GM12875 (cell line): ENCODE results near the gene SLC27A1.
A peak's percentile ranks its signal among the peaks of the same experiment; 100 is the strongest.

Source experiments
- H3K4me3 ChIP-seq: one replicate; pipeline ENCODE4 v1.5.1; 2011; ENCODE audit warnings: low read depth, low read length, control low read depth
- CTCF ChIP-seq: IDR thresholded peaks from 2 replicates; pipeline ENCODE4 v1.5.1; 2011; ENCODE audit warnings: low read depth, mild to moderate bottlenecking, control low read depth, inconsistent platforms, low read length, moderate library complexity, borderline replicate concordance; ENCODE audit not compliant: insufficient read depth

SLC27A1 gene

DNA sequence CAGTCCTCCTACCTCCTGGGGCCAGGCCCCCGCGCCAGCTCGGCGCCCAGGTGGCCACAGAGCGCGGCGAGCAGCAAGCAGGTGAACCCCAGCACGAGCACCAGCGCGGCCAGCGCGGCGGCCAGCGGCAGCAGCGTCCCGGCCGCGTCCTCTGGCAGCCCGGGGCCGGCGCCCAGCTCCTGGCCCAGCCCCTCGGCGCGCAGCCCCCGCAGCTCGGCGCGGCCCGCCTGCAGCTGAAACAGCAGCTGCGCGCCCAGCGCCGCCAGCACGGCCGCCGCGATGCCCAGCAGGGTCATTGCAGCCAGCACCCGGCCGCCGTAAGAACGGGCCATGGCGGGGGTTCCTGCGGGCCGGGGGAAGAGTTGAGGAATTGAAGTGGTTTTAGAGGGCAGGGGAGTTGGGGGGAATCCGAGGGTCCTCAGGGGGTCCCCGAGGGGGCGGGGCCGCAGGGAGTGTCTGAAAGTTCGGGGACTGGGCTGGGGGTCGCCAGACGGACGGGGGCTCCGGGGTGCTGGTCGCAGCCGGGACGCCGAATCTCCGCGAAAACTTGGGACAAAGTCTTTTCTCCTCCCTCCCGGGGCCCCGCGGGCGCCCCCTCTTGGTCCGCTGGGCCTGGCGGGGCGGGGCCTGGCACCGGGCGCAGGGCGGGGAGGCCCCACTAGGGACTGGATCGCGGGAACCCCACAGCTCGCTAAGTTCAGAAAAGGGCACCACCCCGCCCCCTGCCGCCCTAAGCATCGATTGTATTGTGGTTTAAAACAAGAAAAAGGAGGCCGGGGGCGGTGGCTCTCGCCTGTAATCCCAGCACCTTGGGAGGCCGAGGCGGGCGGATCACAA lies 22.0 kb upstream of the SLC27A1 start, which contains the start of gene TMEM221:
Gene TMEM221, minus strand, starts transcription at position 538 of the 837 bp plus-strand sequence. Its CDS starts 206 bp downstream, at position 332.
- no peak within 1 kb of the TSS for H3K4me3 ChIP-seq
- TF ChIP-seq CTCF: peak; percentile 53

GRCh38 chr19:17450264-17451075 lies 19.9 kb upstream of the SLC27A1 start:
- no peak overlapping the region for H3K4me3 ChIP-seq
- TF ChIP-seq CTCF: no peak

GRCh38 chr19:17451820-17452219 lies 18.5 kb upstream of the SLC27A1 start:
- no peak overlapping the region for H3K4me3 ChIP-seq

GRCh38 chr19:17454576-17455071 lies 15.7 kb upstream of the SLC27A1 start:
- TF ChIP-seq CTCF: no peak
- no peak overlapping the region for H3K4me3 ChIP-seq

More at GRCh38 chr19:17451820-17452219, 18.5 kb upstream of the SLC27A1 start:
- no peak for TF ChIP-seq CTCF

- no peak for TF ChIP-seq CTCF
- no peak overlapping the region for H3K4me3 ChIP-seq
These were observed 14.8 kb upstream of the SLC27A1 start for GRCh38 chr19:17455308-17456123.

GRCh38 chr19:17456127-17456526 lies 14.2 kb upstream of the SLC27A1 start:
- no peak overlapping the region for H3K4me3 ChIP-seq

More at GRCh38 chr19:17456127-17456526, 14.2 kb upstream of the SLC27A1 start:
- TF ChIP-seq CTCF: no peak
